GM08714 (cell line): ENCODE data around the gene PCK2.

ENCODE experiments used
- H3K4me3 ChIP-seq: fragments of 200-500 bp; sonication (Bioruptor generic); 2 replicates; pipeline ENCODE4 v1.5.1; 2014; ENCODE audit warnings: mild to moderate bottlenecking, low read length, inconsistent platforms
- ZNF274 ChIP-seq: IDR thresholded peaks from 2 replicates; pipeline ENCODE4 v1.6.1; 2012; ENCODE audit warnings: mild to moderate bottlenecking, low read depth, low read length

Gene PCK2

GRCh38 chr14:24057867-24058259 lies 36.2 kb upstream of the PCK2 start:
- no peak overlapping the region for H3K4me3 ChIP-seq
- TF ChIP-seq ZNF274: no peak

GRCh38 chr14:24058260-24058950 lies 35.7 kb upstream of the PCK2 start:
- TF ChIP-seq ZNF274: no peak
- no peak overlapping the region for H3K4me3 ChIP-seq

- no peak for TF ChIP-seq ZNF274
- H3K4me3 ChIP-seq: no peak overlapping the region
Observed at GRCh38 chr14:24058951-24059475, 35.1 kb upstream of the PCK2 start.

- no peak for TF ChIP-seq ZNF274
- H3K4me3 ChIP-seq: no peak overlapping the region
Observed at GRCh38 chr14:24059841-24060388, 34.2 kb upstream of the PCK2 start.

- no peak for TF ChIP-seq ZNF274
- H3K4me3 ChIP-seq: no peak overlapping the region
Observed at GRCh38 chr14:24060443-24060842, 33.7 kb upstream of the PCK2 start.

GRCh38 chr14:24060984-24061913 lies 32.9 kb upstream of the PCK2 start:
- no peak for TF ChIP-seq ZNF274
- H3K4me3 ChIP-seq: no peak overlapping the region

GRCh38 chr14:24062216-24062980 lies 31.7 kb upstream of the PCK2 start:
- no peak for TF ChIP-seq ZNF274
- H3K4me3 ChIP-seq: no peak overlapping the region

GRCh38 chr14:24063263-24063836 lies 30.8 kb upstream of the PCK2 start:
- TF ChIP-seq ZNF274: no peak
- no peak overlapping the region for H3K4me3 ChIP-seq

GRCh38 chr14:24064091-24064795 lies 29.9 kb upstream of the PCK2 start:
- H3K4me3 ChIP-seq: no peak overlapping the region
- TF ChIP-seq ZNF274: no peak

- H3K4me3 ChIP-seq: no peak overlapping the region
- no peak for TF ChIP-seq ZNF274
Observed at GRCh38 chr14:24064856-24065255, 29.3 kb upstream of the PCK2 start.

- TF ChIP-seq ZNF274: no peak
- no peak overlapping the region for H3K4me3 ChIP-seq
Observed at GRCh38 chr14:24065408-24065807, 28.7 kb upstream of the PCK2 start.

- TF ChIP-seq ZNF274: no peak
- H3K4me3 ChIP-seq: no peak overlapping the region
Observed at GRCh38 chr14:24066496-24067132, 27.5 kb upstream of the PCK2 start.
